Measurements from ENCODE around the gene TMPRSS7.
"Not testable (repeated sequence)": the region's sequence is repeated elsewhere in the genome, so short reads cannot be mapped to it uniquely, and the experiment has no call there.

TMPRSS7 gene

GRCh38 chr3:112012205-112012992, 22.1 kb upstream of the TMPRSS7 start:
- no peak for DNase-seq (ENCODE audit: low read depth in 1 of 2, low spot score in 1 of 2)

GRCh38 chr3:112013058-112013783, 21.3 kb upstream of the TMPRSS7 start:
- DNase-seq (ENCODE audit: low read depth in 1 of 2, low spot score in 1 of 2): peak in 1 of 2 donors; percentile 31

- DNase-seq (ENCODE audit: low read depth in 1 of 2, low spot score in 1 of 2): no peak
Measured at GRCh38 chr3:112013784-112014143, 20.8 kb upstream of the TMPRSS7 start.

- DNase-seq (ENCODE audit: low read depth in 1 of 2, low spot score in 1 of 2): no peak
Measured at GRCh38 chr3:112017091-112017490, 17.4 kb upstream of the TMPRSS7 start.

GRCh38 chr3:112018712-112019111, 15.8 kb upstream of the TMPRSS7 start:
- no peak for DNase-seq (ENCODE audit: low read depth in 1 of 2, low spot score in 1 of 2)

- no peak for DNase-seq (ENCODE audit: low read depth in 1 of 2, low spot score in 1 of 2)
Measured at GRCh38 chr3:112019716-112020115, 14.8 kb upstream of the TMPRSS7 start.

- no peak for DNase-seq (ENCODE audit: low read depth in 1 of 2, low spot score in 1 of 2)
Measured at GRCh38 chr3:112020674-112021085, 13.9 kb upstream of the TMPRSS7 start.

- no peak for DNase-seq (ENCODE audit: low read depth in 1 of 2, low spot score in 1 of 2)
Measured at GRCh38 chr3:112027142-112027541, 7.4 kb upstream of the TMPRSS7 start.

GRCh38 chr3:112027826-112028225, 6.7 kb upstream of the TMPRSS7 start:
- no peak for DNase-seq (ENCODE audit: low read depth in 1 of 2, low spot score in 1 of 2)

GRCh38 chr3:112030901-112031300, 3.6 kb upstream of the TMPRSS7 start:
- DNase-seq (ENCODE audit: low read depth in 1 of 2, low spot score in 1 of 2): no peak

GRCh38 chr3:112032098-112032731, 2.3 kb upstream of the TMPRSS7 start:
- DNase-seq (ENCODE audit: low read depth in 1 of 2, low spot score in 1 of 2): no peak

GRCh38 chr3:112035241-112035640, 705 bp downstream of the TMPRSS7 start:
- no peak for DNase-seq (ENCODE audit: low read depth in 1 of 2, low spot score in 1 of 2)

- not testable (repeated sequence) for DNase-seq (ENCODE audit: low read depth in 1 of 2, low spot score in 1 of 2)
Measured at GRCh38 chr3:112037194-112037593, 2.7 kb downstream of the TMPRSS7 start.

- DNase-seq (ENCODE audit: low read depth in 1 of 2, low spot score in 1 of 2): no peak
Measured at GRCh38 chr3:112038863-112039262, 4.3 kb downstream of the TMPRSS7 start.

GRCh38 chr3:112041321-112041720, 6.8 kb downstream of the TMPRSS7 start:
- DNase-seq (ENCODE audit: low read depth in 1 of 2, low spot score in 1 of 2): no peak

GRCh38 chr3:112042842-112043280, 8.3 kb downstream of the TMPRSS7 start:
- DNase-seq (ENCODE audit: low read depth in 1 of 2, low spot score in 1 of 2): no peak

- no peak for DNase-seq (ENCODE audit: low read depth in 1 of 2, low spot score in 1 of 2)
Measured at GRCh38 chr3:112043621-112044201, 9.2 kb downstream of the TMPRSS7 start.

GRCh38 chr3:112046599-112046998, 12.1 kb downstream of the TMPRSS7 start:
- no peak for DNase-seq (ENCODE audit: low read depth in 1 of 2, low spot score in 1 of 2)

GRCh38 chr3:112047264-112047663, 12.7 kb downstream of the TMPRSS7 start:
- DNase-seq (ENCODE audit: low read depth in 1 of 2, low spot score in 1 of 2): no peak

GRCh38 chr3:112048911-112049310, 14.4 kb downstream of the TMPRSS7 start:
- DNase-seq (ENCODE audit: low read depth in 1 of 2, low spot score in 1 of 2): no peak

- DNase-seq (ENCODE audit: low read depth in 1 of 2, low spot score in 1 of 2): no peak
Measured at GRCh38 chr3:112053229-112053628, 18.7 kb downstream of the TMPRSS7 start.

Measured in stimulated activated CD4-positive, alpha-beta T cell treated with anti-CD3 and anti-CD28 coated beads, Interleukin-15, amount 100 ng/mL, for 1 hour (primary cell).